Epithelial cell of esophagus (primary cell): ENCODE data around the gene FCRL1.

Experiments
- DNase-seq: peaks from one replicate; pipeline ENCODE4 v3.0.0; 2010; ENCODE audit warnings: low read depth
- H3K4me3 ChIP-seq: 2 replicates; pipeline ENCODE4 v1.5.1; 2011; ENCODE audit warnings: mild to moderate bottlenecking, low read length, control low read depth
- CTCF ChIP-seq: IDR thresholded peaks from 2 replicates; pipeline ENCODE4 v1.5.1; 2011; ENCODE audit warnings: low read depth, mild to moderate bottlenecking, low read length, control low read depth, inconsistent platforms; ENCODE audit not compliant: insufficient read depth; ENCODE audit errors: missing control alignments

FCRL1 gene

DNA sequence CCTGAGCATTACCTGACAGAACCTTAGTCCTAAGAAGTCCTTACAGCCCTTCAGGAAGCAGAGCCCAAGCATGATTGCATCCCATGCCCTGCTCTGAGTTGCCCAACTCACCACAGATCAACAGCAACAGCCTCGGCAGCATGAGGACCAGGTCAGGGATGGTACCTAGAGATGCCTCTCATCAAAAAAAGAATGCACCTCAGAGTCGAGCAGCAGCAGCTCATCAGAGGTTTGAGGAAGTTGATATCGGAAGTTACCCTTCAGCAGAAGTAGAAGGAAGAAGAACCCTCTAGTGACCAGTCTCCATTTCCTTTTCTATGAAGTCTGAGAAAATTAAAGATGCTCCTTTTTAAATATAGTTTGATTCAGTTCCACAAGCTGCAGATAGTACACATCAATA is at the start of gene FCRL1:
Gene FCRL1, minus strand, starts transcription at position 225 of the 400 bp plus-strand sequence. Its CDS starts 83 bp downstream, at position 142.
- no peak within 1 kb of the TSS for H3K4me3 ChIP-seq
- TF ChIP-seq CTCF: no peak
- DNase-seq: no peak

DNA sequence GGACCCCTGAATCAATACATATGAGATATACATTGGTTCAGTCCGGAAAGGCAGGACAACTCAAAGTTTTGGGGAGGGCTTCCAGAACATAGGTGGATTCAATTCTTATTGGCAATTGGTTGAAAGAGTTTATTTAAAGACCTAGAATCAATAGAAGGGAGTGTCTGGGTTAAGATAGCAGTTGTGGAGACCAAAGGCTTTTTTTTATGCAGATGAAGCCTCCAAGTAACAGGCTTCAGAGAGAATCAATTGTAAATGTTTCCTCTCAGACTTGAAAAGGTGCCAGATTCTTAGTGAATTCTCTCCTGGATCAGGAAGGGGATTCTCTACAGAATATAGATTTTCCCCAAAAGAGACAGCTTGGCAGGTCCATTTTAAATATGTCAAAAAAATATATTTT is 48.7 kb upstream of the FCRL1 start:
- no peak overlapping the region for H3K4me3 ChIP-seq
- no peak for TF ChIP-seq CTCF
- DNase-seq: no peak

- no peak for TF ChIP-seq CTCF
- DNase-seq: peak; percentile 89
- H3K4me3 ChIP-seq: no peak overlapping the region
Measured at GRCh38 chr1:157862114-157863070, 42.5 kb upstream of the FCRL1 start.

DNA sequence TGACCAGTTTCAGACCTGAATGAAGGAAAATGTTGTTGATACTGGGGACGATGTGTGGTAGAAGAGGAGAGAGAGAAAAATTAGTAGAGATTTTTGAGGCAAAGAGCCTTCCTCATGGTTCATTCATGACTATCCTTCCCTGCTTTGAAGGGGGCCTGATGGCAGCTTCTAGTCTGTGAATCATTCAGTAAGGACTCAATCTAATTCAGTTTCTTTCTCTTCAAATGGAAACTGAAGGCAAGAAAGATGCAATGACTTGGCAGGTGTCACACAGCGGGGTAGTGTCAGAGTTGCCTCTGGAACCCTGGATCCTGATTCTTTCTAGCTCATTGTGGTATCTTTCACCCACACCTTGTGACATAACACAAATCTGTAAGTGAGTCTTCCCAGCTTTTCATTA is 36.6 kb upstream of the FCRL1 start:
- no peak for DNase-seq
- no peak for TF ChIP-seq CTCF
- no peak overlapping the region for H3K4me3 ChIP-seq

GRCh38 chr1:157852476-157852875 is 32.6 kb upstream of the FCRL1 start:
- DNase-seq: peak; percentile 73
- TF ChIP-seq CTCF: no peak
- no peak overlapping the region for H3K4me3 ChIP-seq

- H3K4me3 ChIP-seq: no peak overlapping the region
- TF ChIP-seq CTCF: no peak
- no peak for DNase-seq
Measured at GRCh38 chr1:157849229-157849875, 29.4 kb upstream of the FCRL1 start.
